ENCODE data around the gene CYGB.

Gene CYGB

DNA sequence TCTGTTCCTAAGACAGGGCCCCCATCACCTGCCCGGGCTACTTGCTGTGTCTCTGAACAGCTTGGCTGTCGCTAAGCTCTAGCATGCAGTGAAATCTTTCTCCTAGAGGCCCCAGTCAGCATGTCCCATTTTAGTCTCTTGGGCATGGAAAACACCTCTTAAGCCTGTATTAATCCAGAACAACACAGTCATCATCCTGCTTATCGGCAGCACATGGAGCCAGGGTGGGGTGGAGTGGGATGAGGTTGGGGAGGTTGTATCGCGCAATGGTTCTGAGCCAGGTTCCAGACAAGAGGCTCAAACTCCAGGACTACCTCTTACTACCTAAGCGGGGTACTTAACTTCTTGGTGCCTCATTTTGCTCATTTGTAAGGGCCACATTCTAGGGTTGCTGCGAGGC, 40.4 kb upstream of the CYGB start:
- Histone ChIP-seq H3K27ac (ENCODE audit: low read depth, low read length, severe bottlenecking) (no peak overlapping the region), H3K4me3 (ENCODE audit: extremely low read depth, insufficient read depth, low read length, poor library complexity, severe bottlenecking) (no peak overlapping the region), H3K9me3 (ENCODE audit: control insufficient read depth, low read length) (no peaks in the 10 kb centered on the region), H3K4me1 (ENCODE audit: control insufficient read depth, insufficient read depth, low read length, poor library complexity, severe bottlenecking) (no peaks in the 10 kb centered on the region), H3K36me3 (ENCODE audit: control insufficient read depth, insufficient read depth, low read length) (no peaks in the 10 kb centered on the region)
- 94 to 98% methylated on average over 4 to 6 of the region's 7 CpGs for WGBS, 2 experiments (ENCODE audit: insufficient coverage in 2 of 2)

DNA sequence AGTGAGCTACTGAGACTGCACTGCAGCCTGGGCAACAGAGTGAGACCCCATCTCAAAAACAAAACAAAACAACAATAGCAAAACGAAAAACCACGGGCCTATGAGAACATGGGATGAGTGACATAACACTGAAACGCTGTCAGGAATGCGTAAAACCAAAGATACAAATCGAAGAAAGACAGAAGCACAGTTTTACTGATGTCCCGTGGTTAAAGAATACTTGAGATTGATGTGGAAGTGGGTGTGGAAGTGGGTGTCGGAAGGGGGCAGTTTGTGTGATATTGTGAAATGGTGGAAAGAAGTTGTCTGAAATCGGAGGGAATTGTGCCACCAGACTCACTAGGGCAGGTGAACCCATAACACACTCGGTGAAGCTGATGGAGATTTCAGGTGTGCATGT, 38.7 kb upstream of the CYGB start:
- 97 to 99% methylated on average over 8 of the region's 9 CpGs for WGBS, 2 experiments (ENCODE audit: insufficient coverage in 2 of 2)
- Histone ChIP-seq H3K27ac (ENCODE audit: low read depth, low read length, severe bottlenecking) (no peak overlapping the region), H3K9me3 (ENCODE audit: control insufficient read depth, low read length) (no peaks in the 10 kb centered on the region), H3K4me3 (ENCODE audit: extremely low read depth, insufficient read depth, low read length, poor library complexity, severe bottlenecking) (no peak overlapping the region), H3K4me1 (ENCODE audit: control insufficient read depth, insufficient read depth, low read length, poor library complexity, severe bottlenecking) (no peaks in the 10 kb centered on the region), H3K36me3 (ENCODE audit: control insufficient read depth, insufficient read depth, low read length) (no peaks in the 10 kb centered on the region)

DNA sequence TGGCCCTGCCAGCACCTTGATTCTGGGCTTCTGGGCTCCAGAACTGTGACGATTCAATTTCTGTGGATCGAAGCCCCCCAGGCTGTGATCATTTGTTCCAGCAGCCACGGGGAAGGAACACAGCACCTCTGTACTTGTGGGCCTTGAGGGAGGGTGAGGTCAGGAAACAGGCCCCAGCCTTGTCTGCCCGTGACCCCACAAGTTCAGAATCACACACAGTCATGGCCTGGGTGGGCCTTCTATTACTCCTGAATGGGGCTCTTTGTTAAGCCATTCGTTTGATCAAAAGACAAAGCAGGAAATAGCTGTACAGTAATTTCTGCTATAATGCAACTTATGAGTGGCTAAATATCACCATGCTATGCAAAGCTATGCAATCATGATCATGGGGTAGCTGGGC, 38.1 kb upstream of the CYGB start:
- WGBS, 2 experiments (ENCODE audit: insufficient coverage in 2 of 2): 86% methylated on average over 3 of the region's 5 CpGs; no CpG with 5 or more reads in 1 of the 2 experiments
- Histone ChIP-seq H3K9me3 (ENCODE audit: control insufficient read depth, low read length) (peaks cover 5% of the 10 kb centered on the region), H3K4me3 (ENCODE audit: extremely low read depth, insufficient read depth, low read length, poor library complexity, severe bottlenecking) (no peak overlapping the region), H3K36me3 (ENCODE audit: control insufficient read depth, insufficient read depth, low read length) (no peaks in the 10 kb centered on the region), H3K27ac (ENCODE audit: low read depth, low read length, severe bottlenecking) (peak overlapping the region; percentile 36), H3K4me1 (ENCODE audit: control insufficient read depth, insufficient read depth, low read length, poor library complexity, severe bottlenecking) (no peaks in the 10 kb centered on the region)

DNA sequence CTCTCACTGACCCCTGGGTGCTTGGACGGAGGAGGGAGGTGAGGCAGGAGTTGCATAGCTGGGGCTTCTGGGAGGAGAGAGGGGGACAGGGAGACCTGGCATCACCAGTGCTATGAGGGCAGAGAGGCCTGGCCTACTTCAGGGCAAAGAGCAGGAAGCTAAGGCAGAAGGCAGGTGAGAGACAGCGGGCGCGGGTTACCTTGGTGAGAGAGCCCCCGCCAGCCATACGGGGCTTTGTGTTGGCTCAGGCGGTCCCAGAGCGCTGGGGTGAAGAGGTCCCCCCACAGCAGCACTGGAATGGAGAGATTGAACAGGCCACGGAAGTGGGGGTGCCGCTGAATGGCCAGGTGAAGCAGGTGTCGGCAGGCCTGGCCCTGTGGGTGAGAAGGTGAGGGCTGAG, 36.7 kb upstream of the CYGB start:
- H3K9me3 ChIP-seq (ENCODE audit: control insufficient read depth, low read length): peaks cover 7% of the 10 kb centered on the region
- no peaks in the 10 kb centered on the region for H3K36me3 ChIP-seq (ENCODE audit: control insufficient read depth, insufficient read depth, low read length)
- no peak overlapping the region for H3K27ac ChIP-seq (ENCODE audit: low read depth, low read length, severe bottlenecking)
- peaks cover 3% of the 10 kb centered on the region for H3K4me1 ChIP-seq (ENCODE audit: control insufficient read depth, insufficient read depth, low read length, poor library complexity, severe bottlenecking)
- H3K4me3 ChIP-seq (ENCODE audit: extremely low read depth, insufficient read depth, low read length, poor library complexity, severe bottlenecking): no peak overlapping the region
- WGBS, 2 experiments (ENCODE audit: insufficient coverage in 2 of 2): 99% methylated on average over 10 of the region's 11 CpGs

DNA sequence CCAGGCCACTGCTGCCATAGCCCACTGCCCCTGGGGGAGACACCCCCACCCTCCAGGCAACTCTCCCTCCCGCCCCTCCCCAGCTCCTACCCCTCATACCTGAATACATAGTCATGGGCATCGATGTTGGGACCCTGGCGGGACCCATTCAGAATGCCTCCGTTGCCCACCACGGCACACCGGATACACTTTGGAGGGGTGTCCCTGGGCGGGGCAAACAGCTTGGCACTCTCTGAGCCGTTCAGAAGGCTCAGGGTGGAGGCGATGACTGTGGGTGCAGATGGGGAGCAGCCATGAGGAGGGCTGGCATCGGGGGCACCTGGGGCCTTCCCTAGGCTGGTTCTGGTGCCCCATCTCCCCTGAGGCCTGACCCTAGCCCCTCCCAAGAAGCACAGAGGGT, 35.6 kb upstream of the CYGB start:
- Histone ChIP-seq H3K4me1 (ENCODE audit: control insufficient read depth, insufficient read depth, low read length, poor library complexity, severe bottlenecking) (peaks cover 3% of the 10 kb centered on the region), H3K36me3 (ENCODE audit: control insufficient read depth, insufficient read depth, low read length) (no peaks in the 10 kb centered on the region), H3K9me3 (ENCODE audit: control insufficient read depth, low read length) (peaks cover 7% of the 10 kb centered on the region), H3K4me3 (ENCODE audit: extremely low read depth, insufficient read depth, low read length, poor library complexity, severe bottlenecking) (no peak overlapping the region), H3K27ac (ENCODE audit: low read depth, low read length, severe bottlenecking) (no peak overlapping the region)
- WGBS, 2 experiments (ENCODE audit: insufficient coverage in 2 of 2): 94 to 98% methylated on average over 8 to 9 of the region's 10 CpGs

DNA sequence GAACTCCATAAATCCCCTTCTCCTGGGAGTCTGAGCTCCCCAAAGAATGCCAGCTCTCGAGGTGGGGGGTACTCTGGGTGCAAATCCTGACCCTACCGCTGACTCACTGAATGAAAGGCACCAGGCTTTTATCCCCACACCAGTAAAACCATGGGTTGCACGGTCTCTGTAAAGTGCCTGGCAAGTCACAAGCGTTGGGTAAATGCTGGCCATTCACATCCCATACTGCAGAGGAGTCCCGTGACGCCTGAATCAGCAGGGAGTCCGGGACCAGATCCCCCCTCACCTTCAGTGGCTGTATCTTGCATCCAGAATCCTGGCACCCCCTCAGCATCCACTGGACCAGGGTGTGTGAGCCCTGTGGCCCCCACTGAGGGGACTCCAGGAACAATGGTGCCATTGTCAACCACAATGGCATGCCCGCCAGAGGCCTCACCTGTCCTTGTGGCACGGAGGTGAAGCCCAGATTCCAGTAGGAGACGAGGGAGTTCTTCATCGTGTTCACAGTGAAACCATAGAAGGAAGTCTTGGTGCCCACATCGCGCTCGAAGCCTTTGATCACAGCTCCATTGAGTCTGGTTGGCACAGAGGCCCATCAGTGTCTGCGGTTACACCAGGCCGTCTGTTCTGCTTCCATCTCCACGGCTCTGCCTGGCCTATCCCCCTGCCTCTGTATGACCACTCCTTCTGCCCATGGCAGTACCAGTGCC, 34.8 kb upstream of the CYGB start:
- WGBS, 2 experiments (ENCODE audit: insufficient coverage in 2 of 2): 96% methylated on average over 14 to 17 of the region's 17 CpGs
- Histone ChIP-seq H3K36me3 (ENCODE audit: control insufficient read depth, insufficient read depth, low read length) (no peaks in the 10 kb centered on the region), H3K4me3 (ENCODE audit: extremely low read depth, insufficient read depth, low read length, poor library complexity, severe bottlenecking) (no peak overlapping the region), H3K27ac (ENCODE audit: low read depth, low read length, severe bottlenecking) (no peak overlapping the region), H3K9me3 (ENCODE audit: control insufficient read depth, low read length) (peaks cover 7% of the 10 kb centered on the region), H3K4me1 (ENCODE audit: control insufficient read depth, insufficient read depth, low read length, poor library complexity, severe bottlenecking) (peaks cover 3% of the 10 kb centered on the region)

DNA sequence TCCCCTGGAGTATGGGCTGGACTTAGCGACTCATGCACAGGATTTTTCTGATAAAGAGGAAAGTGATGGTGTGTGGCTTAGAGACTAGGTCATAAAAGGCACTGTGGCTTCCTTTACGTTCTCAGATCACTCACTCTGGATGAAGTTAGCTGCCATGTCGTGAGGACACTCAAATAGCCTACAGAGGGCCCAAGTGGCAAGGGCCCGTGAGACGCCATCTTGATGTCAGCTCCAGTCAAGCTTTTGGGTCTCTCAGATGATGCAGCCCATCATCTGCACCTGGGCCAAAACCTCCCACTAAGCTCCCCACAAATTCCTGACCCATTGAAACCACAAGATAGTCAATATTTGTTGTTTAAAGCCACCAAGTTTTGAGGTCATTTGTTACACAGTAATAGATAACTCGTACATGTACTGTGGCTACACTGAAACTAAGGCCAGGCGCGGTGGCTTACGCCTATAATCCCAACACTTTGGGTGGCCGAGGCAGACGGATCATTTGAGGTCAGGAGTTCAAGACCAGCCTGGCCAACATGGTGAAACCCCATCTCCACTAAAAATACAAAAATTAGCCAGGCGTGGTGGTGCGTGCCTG, 33.5 kb upstream of the CYGB start:
- H3K4me1 ChIP-seq (ENCODE audit: control insufficient read depth, insufficient read depth, low read length, poor library complexity, severe bottlenecking): peaks cover 3% of the 10 kb centered on the region
- 94% methylated on average over 11 to 12 of the region's 13 CpGs for WGBS, 2 experiments (ENCODE audit: insufficient coverage in 2 of 2)
- no peak overlapping the region for H3K27ac ChIP-seq (ENCODE audit: low read depth, low read length, severe bottlenecking)
- no peak overlapping the region for H3K4me3 ChIP-seq (ENCODE audit: extremely low read depth, insufficient read depth, low read length, poor library complexity, severe bottlenecking)
- H3K9me3 ChIP-seq (ENCODE audit: control insufficient read depth, low read length): peaks cover 7% of the 10 kb centered on the region
- H3K36me3 ChIP-seq (ENCODE audit: control insufficient read depth, insufficient read depth, low read length): peaks cover 7% of the 10 kb centered on the region

DNA sequence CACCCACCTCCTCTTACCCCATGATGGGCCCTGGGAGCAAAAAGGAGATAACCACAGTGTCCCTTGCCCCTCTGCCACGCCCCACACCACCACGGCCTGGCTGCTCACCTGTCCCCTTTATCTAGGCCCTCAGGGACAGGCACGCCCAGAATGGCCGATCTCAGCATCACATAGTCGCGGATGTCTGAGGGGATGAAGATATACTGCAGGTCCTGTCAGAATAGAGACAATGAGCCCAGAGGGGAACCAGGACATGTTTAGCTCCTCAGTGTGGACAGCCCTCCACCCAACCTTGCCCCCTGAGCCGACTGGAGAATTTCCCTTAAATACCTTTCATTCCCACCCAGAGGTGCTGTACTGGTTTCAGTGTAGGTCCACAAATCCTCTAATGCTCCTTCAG, 32.9 kb upstream of the CYGB start:
- 87 to 94% methylated on average over 6 to 7 of the region's 7 CpGs for WGBS, 2 experiments (ENCODE audit: insufficient coverage in 2 of 2)
- peaks cover 3% of the 10 kb centered on the region for H3K4me1 ChIP-seq (ENCODE audit: control insufficient read depth, insufficient read depth, low read length, poor library complexity, severe bottlenecking)
- peaks cover 7% of the 10 kb centered on the region for H3K9me3 ChIP-seq (ENCODE audit: control insufficient read depth, low read length)
- H3K4me3 ChIP-seq (ENCODE audit: extremely low read depth, insufficient read depth, low read length, poor library complexity, severe bottlenecking): no peak overlapping the region
- H3K27ac ChIP-seq (ENCODE audit: low read depth, low read length, severe bottlenecking): no peak overlapping the region
- peaks cover 12% of the 10 kb centered on the region for H3K36me3 ChIP-seq (ENCODE audit: control insufficient read depth, insufficient read depth, low read length)

DNA sequence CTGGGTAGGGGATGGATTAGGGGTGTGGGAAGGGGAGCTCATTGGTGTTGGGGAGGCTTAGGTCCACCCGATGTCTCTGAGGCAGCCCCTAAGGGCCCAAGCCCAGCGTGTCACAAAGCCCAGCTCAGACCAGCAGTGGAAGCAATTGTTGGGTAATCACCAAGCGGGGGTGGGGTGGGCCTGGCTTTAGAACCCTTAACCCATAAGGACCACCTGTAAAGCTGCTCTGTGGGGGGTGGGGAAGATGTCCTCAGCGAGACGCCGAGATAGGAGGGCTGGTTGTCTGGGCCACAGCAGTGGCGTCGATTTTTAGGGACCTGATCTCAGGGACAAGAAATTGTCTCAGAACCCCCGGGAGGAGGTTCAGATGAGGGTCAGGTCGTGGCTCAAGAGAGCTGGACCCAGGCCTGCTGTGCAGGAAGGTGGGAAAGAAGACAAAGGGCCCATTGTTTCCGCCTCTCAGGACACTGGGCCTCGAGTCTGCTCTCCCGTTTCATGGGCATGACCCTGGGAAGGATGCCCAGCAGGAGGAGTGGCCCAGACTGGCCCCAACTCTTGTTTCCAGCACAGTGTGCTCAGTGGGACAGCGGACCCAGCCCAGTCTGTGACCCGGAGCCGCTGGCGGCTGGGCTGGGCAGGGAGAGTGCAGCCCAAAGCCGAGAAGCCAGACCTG, 32.2 kb upstream of the CYGB start:
- Histone ChIP-seq H3K9me3 (ENCODE audit: control insufficient read depth, low read length) (peaks cover 7% of the 10 kb centered on the region), H3K36me3 (ENCODE audit: control insufficient read depth, insufficient read depth, low read length) (peaks cover 18% of the 10 kb centered on the region), H3K4me3 (ENCODE audit: extremely low read depth, insufficient read depth, low read length, poor library complexity, severe bottlenecking) (no peak overlapping the region), H3K4me1 (ENCODE audit: control insufficient read depth, insufficient read depth, low read length, poor library complexity, severe bottlenecking) (peaks cover 3% of the 10 kb centered on the region), H3K27ac (ENCODE audit: low read depth, low read length, severe bottlenecking) (no peak overlapping the region)
- WGBS, 2 experiments (ENCODE audit: insufficient coverage in 2 of 2): 60 to 64% methylated on average over 14 to 15 of the region's 18 CpGs

DNA sequence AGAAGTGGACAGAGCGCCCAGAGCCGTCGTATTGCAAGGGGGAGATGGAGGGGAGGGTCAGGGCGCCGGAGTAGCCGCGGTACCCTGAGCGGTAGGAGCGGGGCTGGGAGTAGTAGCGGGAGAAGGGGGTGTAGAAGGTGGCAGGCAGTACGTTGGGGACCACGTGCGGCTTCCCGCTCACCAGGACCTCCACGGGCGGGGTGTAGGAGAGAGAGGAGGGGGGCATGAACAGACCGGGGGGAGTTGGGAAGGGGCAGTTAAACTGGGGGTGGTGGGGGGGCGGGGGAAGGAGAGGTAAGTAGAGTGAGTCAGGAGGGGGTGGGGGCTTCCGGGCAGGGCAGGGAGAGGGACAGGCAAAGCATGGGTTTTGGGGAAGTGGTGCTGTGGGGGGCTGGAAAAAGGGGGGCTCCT, 31.3 kb upstream of the CYGB start:
- H3K4me1 ChIP-seq (ENCODE audit: control insufficient read depth, insufficient read depth, low read length, poor library complexity, severe bottlenecking): peaks cover 3% of the 10 kb centered on the region
- WGBS, 2 experiments (ENCODE audit: insufficient coverage in 2 of 2): 53 to 69% methylated on average over 4 to 8 of the region's 19 CpGs

More for the DNA sequence above, 31.3 kb upstream of the CYGB start:
- peaks cover 7% of the 10 kb centered on the region for H3K9me3 ChIP-seq (ENCODE audit: control insufficient read depth, low read length)
- no peak overlapping the region for H3K4me3 ChIP-seq (ENCODE audit: extremely low read depth, insufficient read depth, low read length, poor library complexity, severe bottlenecking)
- H3K27ac ChIP-seq (ENCODE audit: low read depth, low read length, severe bottlenecking): no peak overlapping the region
- peaks cover 27% of the 10 kb centered on the region for H3K36me3 ChIP-seq (ENCODE audit: control insufficient read depth, insufficient read depth, low read length)
